Hepatocyte (in vitro differentiated cells): ENCODE measurements around the gene LUZP2. TPM values are rescaled to one million over a fixed set of nuclear protein-coding genes. Genes with fewer than 3 reads are reported as not detected.

Source experiments
- DNase-seq: peaks from one replicate; pipeline ENCODE4 v3.0.0-alpha.2; 2016; ENCODE audit warnings: low spot score
- H2AFZ ChIP-seq: fragments of 200-600 bp; sonication (generic); 2 replicates; pipeline ENCODE4 v1.6.0; 2016; ENCODE audit warnings: antibody characterized with exemption, mild to moderate bottlenecking
- H3K27ac ChIP-seq: fragments of 200-600 bp; sonication (generic); 2 replicates; pipeline ENCODE4 v1.5.1; 2016; ENCODE audit warnings: mild to moderate bottlenecking
- H3K27me3 ChIP-seq: fragments of 200-600 bp; sonication (generic); 2 replicates; pipeline ENCODE4 v1.6.1; 2016
- H3K36me3 ChIP-seq: fragments of 200-600 bp; sonication (generic); replicated peaks from 2 replicates; pipeline ENCODE4 v1.5.1; 2016; ENCODE audit warnings: low read depth; ENCODE audit not compliant: insufficient read depth
- H3K4me1 ChIP-seq: fragments of 200-600 bp; sonication (generic); 2 replicates; pipeline ENCODE4 v1.5.1; 2016; ENCODE audit warnings: mild to moderate bottlenecking, moderate library complexity; ENCODE audit not compliant: insufficient read depth
- H3K4me2 ChIP-seq: fragments of 200-600 bp; sonication (generic); 2 replicates; pipeline ENCODE4 v1.6.0; 2016
- H3K4me3 ChIP-seq: fragments of 200-600 bp; sonication (generic); 2 replicates; pipeline ENCODE4 v1.5.1; 2016; ENCODE audit warnings: mild to moderate bottlenecking
- H3K79me2 ChIP-seq: fragments of 200-600 bp; sonication (generic); 2 replicates; pipeline ENCODE4 v1.6.0; 2017; ENCODE audit warnings: mild to moderate bottlenecking
- H3K9me2 ChIP-seq: fragments of 200-600 bp; sonication (generic); replicated peaks from 2 replicates; pipeline ENCODE4 v1.6.0; 2017; ENCODE audit warnings: mild to moderate bottlenecking; ENCODE audit not compliant: insufficient read depth
- H3K9me3 ChIP-seq: fragments of 200-600 bp; sonication (generic); 2 replicates; pipeline ENCODE4 v1.5.1; 2016; ENCODE audit warnings: low read depth, mild to moderate bottlenecking
- H4K20me1 ChIP-seq: fragments of 200-600 bp; sonication (generic); 2 replicates; pipeline ENCODE4 v1.6.0; 2016; ENCODE audit warnings: mild to moderate bottlenecking; ENCODE audit not compliant: insufficient read depth, poor library complexity, severe bottlenecking
- EZH2 ChIP-seq: fragments of 200-600 bp; sonication (generic); IDR thresholded peaks from 2 replicates; pipeline ENCODE4 v1.6.1; 2016; ENCODE audit warnings: antibody characterized with exemption, mild to moderate bottlenecking, borderline replicate concordance
- EZH2phosphoT487 ChIP-seq: fragments of 200-600 bp; sonication (generic); IDR thresholded peaks from one replicate; pipeline ENCODE4 v1.6.1; 2018; ENCODE audit warnings: antibody characterized with exemption, mild to moderate bottlenecking, low read depth, moderate library complexity; ENCODE audit not compliant: unreplicated experiment, severe bottlenecking
- WGBS: methylation state at CpG from one replicate; pipeline ENCODE4 v1.1.6; 2016; ENCODE audit warnings: low lambda C conversion rate; ENCODE audit errors: missing lambda C conversion rate; 5-methylcytosine and 5-hydroxymethylcytosine counted together
- polyA plus RNA-seq: library from polyadenylated mRNA; unstranded; fragments of >200 nt; fragmentation: Nextera tagmentation; extraction: Ambion mirVana; gene quantifications from 2 replicates; pipeline ENCODE4 v1.2.1, GENCODE V29; 2016
- total RNA-seq: library from RNA; depleted of rRNA; stranded (reverse); fragments of >200 nt; gene quantifications from 2 replicates; pipeline ENCODE4 v1.2.3, GENCODE V29; 2014
- TF ChIP-seq, protein P1 (sequence below): fragments of 200-600 bp; sonication (generic); IDR thresholded peaks from 2 replicates; pipeline ENCODE4 v1.5.1; 2016; ENCODE audit warnings: antibody characterized with exemption, mild to moderate bottlenecking; ENCODE audit not compliant: poor library complexity

Gene LUZP2
- total RNA-seq (7.9 and 8.0 TPM in 2 replicates), polyA plus RNA-seq (2.2 and 2.7 TPM in 2 replicates)

DNA sequence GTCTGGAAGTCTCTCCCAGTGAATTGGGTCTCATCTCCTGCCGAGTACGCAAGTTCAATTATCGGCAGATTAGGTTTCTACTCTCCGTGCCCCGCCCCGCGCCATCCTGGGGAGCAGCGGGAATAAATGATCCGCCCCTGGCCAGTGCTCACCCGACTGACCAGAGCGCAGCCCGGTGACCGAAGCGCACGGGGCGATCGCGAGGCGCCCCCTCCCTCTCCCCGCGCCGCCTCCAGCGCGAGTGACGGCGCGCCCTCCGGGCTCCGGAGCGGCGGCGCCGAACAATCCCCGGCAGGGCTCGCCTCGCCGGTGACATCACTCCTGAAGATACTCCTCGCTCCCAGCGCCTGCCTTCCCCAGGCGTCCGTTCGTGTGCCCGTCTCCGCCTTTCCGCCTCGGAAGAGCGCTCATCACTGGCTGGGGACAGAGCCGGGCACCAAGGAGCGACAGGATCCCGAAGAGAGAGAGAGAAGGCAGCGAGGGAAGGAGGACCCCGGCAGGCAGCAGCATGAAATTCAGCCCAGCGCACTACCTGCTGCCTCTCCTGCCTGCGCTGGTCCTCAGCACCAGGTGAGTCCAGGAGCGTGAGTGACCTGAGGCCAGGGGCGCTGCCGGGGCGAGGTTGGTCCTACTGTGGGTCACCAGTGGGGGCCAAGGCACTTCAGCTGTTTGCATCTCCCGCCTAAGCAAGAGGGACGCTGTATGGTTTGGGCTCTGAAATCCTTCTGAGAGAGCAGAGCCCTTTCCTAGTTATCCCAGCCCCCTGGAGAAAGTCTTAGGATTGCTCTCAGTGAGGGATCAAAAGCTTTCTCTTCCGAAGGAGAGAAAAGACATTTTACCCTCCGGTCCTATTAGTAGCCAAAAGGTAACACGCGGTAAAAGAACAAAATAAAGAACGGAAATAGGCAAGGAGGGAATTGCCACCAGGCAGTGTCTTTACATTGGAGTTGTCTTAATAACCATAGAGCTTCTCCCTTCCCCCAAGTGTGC is at the start of gene LUZP2:
LUZP2 (plus strand) TSS at position 318 of the 990 bp plus-strand sequence.
- TF ChIP-seq EZH2phosphoT487, result no peak
- TF ChIP-seq, protein P1, sequence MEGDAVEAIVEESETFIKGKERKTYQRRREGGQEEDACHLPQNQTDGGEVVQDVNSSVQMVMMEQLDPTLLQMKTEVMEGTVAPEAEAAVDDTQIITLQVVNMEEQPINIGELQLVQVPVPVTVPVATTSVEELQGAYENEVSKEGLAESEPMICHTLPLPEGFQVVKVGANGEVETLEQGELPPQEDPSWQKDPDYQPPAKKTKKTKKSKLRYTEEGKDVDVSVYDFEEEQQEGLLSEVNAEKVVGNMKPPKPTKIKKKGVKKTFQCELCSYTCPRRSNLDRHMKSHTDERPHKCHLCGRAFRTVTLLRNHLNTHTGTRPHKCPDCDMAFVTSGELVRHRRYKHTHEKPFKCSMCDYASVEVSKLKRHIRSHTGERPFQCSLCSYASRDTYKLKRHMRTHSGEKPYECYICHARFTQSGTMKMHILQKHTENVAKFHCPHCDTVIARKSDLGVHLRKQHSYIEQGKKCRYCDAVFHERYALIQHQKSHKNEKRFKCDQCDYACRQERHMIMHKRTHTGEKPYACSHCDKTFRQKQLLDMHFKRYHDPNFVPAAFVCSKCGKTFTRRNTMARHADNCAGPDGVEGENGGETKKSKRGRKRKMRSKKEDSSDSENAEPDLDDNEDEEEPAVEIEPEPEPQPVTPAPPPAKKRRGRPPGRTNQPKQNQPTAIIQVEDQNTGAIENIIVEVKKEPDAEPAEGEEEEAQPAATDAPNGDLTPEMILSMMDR, result peak; percentile 34
- H3K4me3 ChIP-seq, result peak within 1 kb of the TSS; percentile 56
- 1% methylated on average over 63 of the region's 65 CpGs for WGBS

DNA sequence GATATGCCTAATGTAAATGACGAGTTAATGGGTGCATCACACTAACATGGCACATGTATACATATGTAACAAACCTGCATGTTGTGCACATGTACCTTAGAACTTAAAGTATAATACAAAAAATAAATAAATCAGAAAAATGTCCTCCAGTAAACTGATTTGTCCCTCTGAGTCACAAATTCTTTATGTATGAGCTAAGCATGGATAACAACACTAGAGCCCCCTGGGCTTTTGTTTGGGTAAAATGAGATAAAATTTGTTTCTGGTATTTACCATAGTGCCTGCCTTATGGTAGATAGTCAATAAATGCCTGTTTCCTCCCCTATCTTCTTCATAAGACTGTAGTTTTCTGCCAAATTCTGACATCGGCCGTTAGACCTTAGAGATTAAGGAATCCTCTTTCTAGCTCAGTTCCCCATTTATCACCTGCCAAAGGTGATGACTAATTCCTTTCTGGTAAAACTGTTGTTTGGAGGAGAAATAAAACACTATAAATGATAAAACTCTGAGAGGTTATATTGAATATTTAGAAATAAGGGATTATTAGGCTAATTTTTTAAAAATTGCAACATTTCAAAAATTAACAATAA is 43.6 kb upstream of the LUZP2 start:
- Histone ChIP-seq H2AFZ (no peak overlapping the region), H3K4me2 (no peak overlapping the region), H3K4me3 (no peak overlapping the region), H3K36me3 (no peaks in the 10 kb centered on the region), H3K27me3 (no peaks in the 10 kb centered on the region), H3K4me1 (no peaks in the 10 kb centered on the region), H3K27ac (no peak overlapping the region), H4K20me1 (no peaks in the 10 kb centered on the region), H3K9me3 (no peaks in the 10 kb centered on the region), H3K9me2 (no peaks in the 10 kb centered on the region), H3K79me2 (no peaks in the 10 kb centered on the region)
- 63% methylated on average over 3 of the region's 3 CpGs for WGBS
- TF ChIP-seq, protein P1, result no peak
- TF ChIP-seq EZH2phosphoT487 (no peak), EZH2 (no peak)
- DNase-seq, result no peak

More for the DNA sequence above, at the start of gene LUZP2:
- H3K27me3 ChIP-seq, result peaks cover 45% of the 10 kb centered on the region
- H3K79me2 ChIP-seq, result no peaks in the 10 kb centered on the region
- no peaks in the 10 kb centered on the region for H3K9me3 ChIP-seq
- H2AFZ ChIP-seq, result peak within 1 kb of the TSS; percentile 92
- H4K20me1 ChIP-seq, result no peaks in the 10 kb centered on the region
- H3K4me2 ChIP-seq, result peak within 1 kb of the TSS; percentile 91
- no peak within 1 kb of the TSS for H3K27ac ChIP-seq
- DNase-seq, result peak; percentile 79
- H3K36me3 ChIP-seq, result no peaks in the 10 kb centered on the region
- H3K9me2 ChIP-seq, result no peaks in the 10 kb centered on the region
- H3K4me1 ChIP-seq, result no peaks in the 10 kb centered on the region

DNA sequence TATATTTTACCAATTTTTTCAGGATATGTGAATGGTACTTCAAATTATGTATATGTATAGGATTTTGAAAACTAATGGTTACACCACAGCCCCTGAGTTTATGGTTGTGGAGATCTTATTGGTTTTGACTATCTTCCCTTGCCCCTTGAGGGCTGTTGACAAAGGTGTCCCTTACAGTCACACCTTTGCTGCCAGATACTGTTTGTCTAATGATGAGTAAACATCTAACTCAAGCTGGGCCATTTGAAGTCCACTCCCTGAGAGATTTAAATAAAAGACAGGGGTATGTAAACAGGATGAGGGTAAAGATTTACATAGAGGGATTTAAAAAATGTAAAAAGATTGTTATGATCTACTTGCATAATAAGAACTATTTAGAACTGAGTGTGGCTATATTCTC is 38.9 kb upstream of the LUZP2 start:
- Histone ChIP-seq H3K9me2 (no peaks in the 10 kb centered on the region), H3K27me3 (no peaks in the 10 kb centered on the region), H3K27ac (no peak overlapping the region), H2AFZ (no peak overlapping the region), H3K4me3 (no peak overlapping the region), H3K79me2 (no peaks in the 10 kb centered on the region), H4K20me1 (no peaks in the 10 kb centered on the region), H3K9me3 (no peaks in the 10 kb centered on the region), H3K36me3 (no peaks in the 10 kb centered on the region), H3K4me2 (no peak overlapping the region), H3K4me1 (no peaks in the 10 kb centered on the region)
- DNase-seq, result no peak
- TF ChIP-seq, protein P1, result no peak
- no peak for TF ChIP-seq EZH2
- no peak for TF ChIP-seq EZH2phosphoT487
